GM19468 (cell line): ENCODE measurements around the gene HARS1.
"Not testable (repeated sequence)": the region's sequence is repeated elsewhere in the genome, so short reads cannot be mapped to it uniquely, and the experiment has no call there.

Experiments used
- ATAC-seq: cut with Tn5 transposase; IDR thresholded peaks from one replicate; pipeline ENCODE4 v1.9.1; 2021; ENCODE audit warnings: mild to moderate bottlenecking, moderate library complexity, moderate number of reproducible peaks; ENCODE audit not compliant: unreplicated experiment; ENCODE audit errors: extremely low read depth

HARS1 gene

DNA sequence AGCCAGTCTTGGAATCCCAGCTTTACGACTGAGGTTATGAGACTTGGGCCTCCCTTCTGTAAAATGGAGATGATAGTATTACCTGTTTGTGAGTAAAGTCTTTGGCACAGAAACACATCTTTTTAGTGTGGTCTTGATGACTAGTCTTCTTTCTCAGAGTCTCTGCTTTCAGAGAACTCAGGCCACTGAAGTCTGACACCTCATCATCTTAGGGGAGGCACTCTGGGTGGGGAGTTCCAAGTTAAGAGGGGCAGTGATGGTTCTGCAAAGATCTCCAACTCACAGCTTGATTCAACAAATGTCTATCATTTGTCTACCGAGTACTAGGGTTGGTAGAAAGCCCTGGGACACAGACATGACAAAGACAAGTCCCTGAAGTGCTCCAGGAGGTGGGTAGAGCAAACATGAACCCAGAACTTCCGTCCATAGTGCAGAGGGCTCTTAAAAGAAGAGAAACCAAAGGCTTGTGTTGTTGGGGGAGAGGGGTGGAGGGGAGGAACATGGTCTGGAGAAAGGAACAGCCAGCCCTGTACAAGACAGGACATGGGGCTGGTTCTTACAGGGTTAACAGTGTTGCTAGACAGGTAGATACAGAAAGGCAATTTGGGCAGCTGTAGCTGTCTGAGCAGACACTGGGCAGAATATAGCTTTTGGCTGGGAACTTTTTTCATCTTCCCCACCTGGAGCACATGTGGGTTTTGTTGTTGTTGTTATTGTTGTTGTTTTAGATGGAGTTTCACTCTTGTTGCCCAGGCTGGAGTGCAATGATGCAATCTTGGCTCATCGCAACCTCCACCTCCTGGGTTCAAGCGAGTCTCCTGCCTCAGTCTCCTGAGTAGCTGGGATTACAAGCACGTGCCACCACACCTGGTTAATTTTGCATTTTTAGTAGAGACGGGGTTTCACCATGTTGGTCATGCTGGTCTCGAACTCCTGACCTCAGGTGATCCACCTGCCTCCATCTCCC is 55.6 kb downstream of the HARS1 start:
- ATAC-seq = peak; percentile 4

GRCh38 chr5:140634103-140634502 is 57.1 kb downstream of the HARS1 start:
- ATAC-seq = no peak

DNA sequence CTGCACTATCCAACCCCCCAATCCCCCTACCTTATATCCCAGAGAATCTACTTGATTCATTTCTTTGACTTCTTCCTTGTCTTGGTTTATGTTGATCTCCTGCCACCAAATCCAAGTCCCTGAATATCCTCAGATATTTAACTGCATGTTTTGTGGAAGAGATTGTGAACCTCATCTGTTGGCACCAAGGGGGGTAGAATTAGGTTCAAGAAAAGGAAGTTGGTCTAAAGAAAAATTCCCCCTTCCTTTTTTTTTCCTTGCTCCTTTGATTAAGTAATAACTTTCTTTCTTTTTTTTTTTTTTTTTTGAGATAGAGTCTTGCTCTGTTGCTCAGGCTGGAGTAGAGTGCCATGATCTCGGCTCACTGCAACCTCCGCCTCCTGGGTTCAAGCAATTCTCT is 57.7 kb downstream of the HARS1 start:
- no peak for ATAC-seq

DNA sequence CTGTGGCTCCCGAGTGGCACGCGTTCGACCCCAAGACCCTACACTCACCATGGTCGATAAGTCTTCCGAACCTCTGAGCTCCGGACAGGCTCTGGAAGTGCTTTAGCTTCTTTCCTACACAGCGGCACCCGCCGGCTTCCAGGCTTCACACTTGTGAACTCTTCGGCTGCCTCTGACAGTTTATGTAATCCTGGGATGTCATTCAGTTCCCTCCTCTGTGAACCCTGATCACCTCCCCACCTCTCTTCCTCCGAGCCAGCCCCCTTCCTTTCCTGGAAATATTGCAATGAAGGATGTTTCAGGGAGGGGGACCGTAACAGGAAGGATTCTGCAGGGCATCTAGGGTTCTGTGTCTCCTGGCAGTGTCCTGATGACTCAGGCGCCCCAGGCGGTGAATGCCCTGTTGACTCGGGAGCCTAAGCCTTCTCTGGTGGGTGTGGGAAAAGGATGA is 58.1 kb downstream of the HARS1 start, which contains the start of gene CD14:
TSS of gene CD14 (minus strand) at position 155 of the 451 bp plus-strand sequence. CDS start at position 51, 104 bp downstream.
- no peak for ATAC-seq

DNA sequence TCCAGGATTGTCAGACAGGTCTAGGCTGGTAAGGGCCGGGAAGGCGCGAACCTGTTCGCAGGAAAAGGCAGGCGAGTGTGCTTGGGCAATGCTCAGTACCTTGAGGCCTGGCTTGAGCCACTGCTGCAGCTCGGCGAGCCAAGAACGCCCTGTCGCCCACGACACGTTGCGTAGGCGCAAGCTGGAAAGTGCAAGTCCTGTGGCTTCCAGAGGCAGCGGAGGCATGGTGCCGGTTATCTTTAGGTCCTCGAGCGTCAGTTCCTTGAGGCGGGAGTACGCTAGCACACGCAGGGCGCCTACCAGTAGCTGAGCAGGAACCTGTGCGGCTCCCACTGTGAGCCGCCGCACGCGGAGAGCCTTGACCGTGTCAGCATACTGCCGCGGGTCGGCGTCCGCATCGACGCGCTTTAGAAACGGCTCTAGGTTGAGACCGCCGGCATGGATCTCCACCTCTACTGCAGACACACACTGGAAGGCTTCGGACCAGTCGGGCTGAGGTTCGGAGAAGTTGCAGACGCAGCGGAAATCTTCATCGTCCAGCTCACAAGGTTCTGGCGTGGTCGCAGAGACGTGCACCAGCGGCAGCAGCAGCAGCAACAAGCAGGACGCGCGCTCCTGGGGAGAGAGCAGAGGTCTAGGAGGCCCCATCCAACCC is 58.7 kb downstream of the HARS1 start:
- peak; percentile 25 for ATAC-seq

- no peak for ATAC-seq
Observed at GRCh38 chr5:140631831-140632365, 59.3 kb downstream of the HARS1 start.

- ATAC-seq = no peak
Observed at GRCh38 chr5:140631036-140631417, 60.1 kb downstream of the HARS1 start.

DNA sequence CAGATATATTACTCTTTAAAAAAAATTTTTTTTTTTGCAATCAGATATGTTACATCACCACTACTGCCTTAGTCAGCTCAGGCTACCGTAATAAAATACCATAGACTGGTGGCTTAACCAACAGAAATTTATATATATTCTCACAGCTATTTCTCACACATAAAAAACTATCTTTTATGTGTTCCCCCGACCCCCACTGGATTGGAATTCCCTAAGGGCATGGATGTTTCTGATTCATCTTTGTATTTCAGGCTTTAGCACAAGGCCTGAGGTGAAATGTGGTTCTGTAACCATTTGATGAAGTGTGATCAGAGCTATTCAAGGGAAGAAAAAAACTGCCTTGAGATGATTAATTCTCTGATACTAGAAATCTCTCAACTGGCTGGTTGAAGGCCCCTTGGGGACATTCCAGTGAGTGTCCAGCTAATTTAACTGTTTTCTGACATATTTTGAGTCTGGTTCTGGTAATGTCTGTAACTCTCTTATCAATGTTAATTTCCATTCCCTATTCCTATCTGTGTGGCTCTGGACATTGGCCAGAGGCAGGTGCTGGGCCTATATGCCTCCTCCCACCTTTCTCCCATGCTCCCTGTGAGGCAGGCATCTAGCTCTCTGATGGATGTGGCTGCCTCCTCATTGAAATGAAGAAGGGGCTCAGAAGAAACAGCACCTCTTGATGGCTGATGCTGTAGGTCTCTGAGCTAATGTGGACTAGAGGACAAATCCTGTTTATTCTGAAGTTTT is 60.7 kb downstream of the HARS1 start:
- ATAC-seq = no peak

DNA sequence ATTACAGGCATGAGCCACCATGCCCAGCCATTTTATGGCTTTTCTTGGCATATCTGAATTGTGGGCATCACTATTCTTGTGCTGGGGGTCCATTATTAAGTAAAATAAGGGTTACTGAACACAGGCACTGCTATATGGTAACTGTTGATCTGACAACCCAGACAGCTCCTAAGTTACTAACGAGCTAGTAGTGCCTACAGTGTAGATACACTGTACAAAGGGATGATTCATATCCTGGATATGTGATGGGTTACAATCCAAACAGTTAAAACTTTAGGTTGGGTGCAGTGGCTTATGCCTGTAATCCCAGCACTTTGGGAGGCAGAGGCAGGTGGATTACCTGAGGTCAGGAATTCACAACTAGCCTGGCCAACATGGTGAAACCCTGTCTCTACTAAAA is 62.5 kb downstream of the HARS1 start:
- ATAC-seq = no peak

DNA sequence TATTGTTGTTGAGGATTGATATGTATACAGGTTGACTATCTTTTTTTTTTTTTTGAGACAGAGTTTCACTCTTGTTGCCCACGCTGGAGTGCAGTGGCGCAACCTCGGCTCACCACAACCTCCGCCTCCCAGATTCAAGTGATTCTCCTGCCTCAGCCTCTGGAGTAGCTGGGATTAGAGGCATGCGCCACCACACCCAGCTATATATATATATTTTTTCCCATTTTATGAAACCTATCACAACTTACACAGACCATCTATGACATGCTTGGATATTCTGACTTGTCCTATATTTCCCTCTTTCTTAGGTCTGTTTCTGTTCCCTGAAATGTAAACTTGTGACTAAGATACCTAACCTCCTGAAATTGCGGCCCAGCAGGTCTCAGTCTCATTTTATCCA is 63.2 kb downstream of the HARS1 start:
- no peak for ATAC-seq

- ATAC-seq = not testable (repeated sequence)
Observed at GRCh38 chr5:140624886-140625285, 66.3 kb downstream of the HARS1 start.
